CD14-positive monocyte (primary cell): ENCODE measurements around the gene CTBP2. TPM values are rescaled to one million over a fixed set of nuclear protein-coding genes. Genes with fewer than 3 reads are reported as not detected.
A peak's percentile ranks its signal among the peaks of the same experiment; 100 is the strongest.

Experiments used
- DNase-seq, 3 donors: peaks; one replicate each; pipeline ENCODE4 v3.0.0-alpha.2; 2011 to 2022
- H2AFZ ChIP-seq: 2 replicates; pipeline ENCODE4 v1.6.0; 2012; ENCODE audit warnings: mild to moderate bottlenecking, low read depth, low read length, inconsistent platforms; ENCODE audit not compliant: insufficient read depth, poor library complexity, severe bottlenecking
- H3K27ac ChIP-seq, 2 donors: 1 replicate in 1 of 2; 2 replicates in 1 of 2; pipeline ENCODE4 v1.5.1; 2012 to 2013; ENCODE audit warnings: low read length in 2 of 2, control low read depth in 1 of 2, inconsistent platforms in 1 of 2, low read depth in 1 of 2, mild to moderate bottlenecking in 1 of 2
- H3K27me3 ChIP-seq, 2 donors: one replicate each; pipeline versions ENCODE4 v1.6.0 to v1.6.1; 2011 to 2013; ENCODE audit warnings: low read length in 2 of 2; ENCODE audit not compliant: control insufficient read depth in 2 of 2, insufficient read depth in 2 of 2
- H3K36me3 ChIP-seq, 2 donors: replicated peaks in 1 of 2; 1 replicate in 1 of 2; 2 replicates in 1 of 2; pipeline versions ENCODE4 v1.5.1 to v1.6.1; 2012 to 2013; ENCODE audit warnings: low read length in 2 of 2, control low read depth in 1 of 2, inconsistent platforms in 1 of 2, mild to moderate bottlenecking in 1 of 2; ENCODE audit not compliant: insufficient read depth in 2 of 2, control insufficient read depth in 1 of 2
- H3K4me1 ChIP-seq, 2 donors: 1 replicate in 1 of 2; 2 replicates in 1 of 2; pipeline versions ENCODE4 v1.5.1 to v1.6.1; 2012 to 2013; ENCODE audit warnings: low read length in 2 of 2, control low read depth in 1 of 2, inconsistent platforms in 1 of 2, mild to moderate bottlenecking in 1 of 2, moderate library complexity in 1 of 2; ENCODE audit not compliant: insufficient read depth in 2 of 2, control insufficient read depth in 1 of 2
- H3K4me2 ChIP-seq: replicated peaks from 2 replicates; pipeline ENCODE3; 2012; ENCODE audit warnings: low read length, moderate library complexity, mild to moderate bottlenecking; ENCODE audit not compliant: poor library complexity, severe bottlenecking; ENCODE audit errors: extremely low read depth
- H3K4me3 ChIP-seq, 3 experiments: fragments of 200-600 bp in 1 of 3; sonication (generic) in 1 of 3; replicated peaks in 1 of 3; 1 replicate in 2 of 3; 2 replicates in 1 of 3; pipeline ENCODE4 v1.5.1; 2011 to 2013; ENCODE audit warnings: low read length in 3 of 3, mild to moderate bottlenecking in 3 of 3, control low read depth in 2 of 3, low read depth in 2 of 3, inconsistent platforms in 1 of 3, moderate library complexity in 1 of 3
- H3K79me2 ChIP-seq: 2 replicates; pipeline ENCODE4 v1.6.0; 2012; ENCODE audit warnings: mild to moderate bottlenecking, control low read depth, inconsistent platforms, low read length, moderate library complexity; ENCODE audit not compliant: insufficient read depth
- H3K9ac ChIP-seq: 2 replicates; pipeline ENCODE4 v1.6.0; 2017; ENCODE audit warnings: low read length, mild to moderate bottlenecking; ENCODE audit not compliant: insufficient read depth, poor library complexity, severe bottlenecking
- H3K9me3 ChIP-seq, 2 donors: replicated peaks in 1 of 2; 1 replicate in 1 of 2; 2 replicates in 1 of 2; pipeline versions ENCODE4 v1.5.1 to v1.6.1; 2012 to 2013; ENCODE audit warnings: low read length in 2 of 2, control low read depth in 1 of 2; ENCODE audit not compliant: control insufficient read depth in 1 of 2, insufficient read depth in 1 of 2
- H4K20me1 ChIP-seq: 2 replicates; pipeline ENCODE4 v1.6.0; 2012; ENCODE audit warnings: mild to moderate bottlenecking, low read length, control low read depth, moderate library complexity; ENCODE audit not compliant: insufficient read depth
- H3K27ac Mint-ChIP-seq, 7 donors: one replicate each; pipeline ENCODE4 v1.8.0; 2020; ENCODE audit warnings: mild to moderate bottlenecking in 7 of 7, mixed read lengths in 7 of 7, moderate library complexity in 6 of 7, inconsistent platforms in 2 of 7
- H3K27me3 Mint-ChIP-seq, 3 donors: one replicate each; pipeline ENCODE4 v1.8.0; 2021 to 2022; ENCODE audit warnings: low read depth in 3 of 3, mild to moderate bottlenecking in 3 of 3, mixed read lengths in 3 of 3, moderate library complexity in 3 of 3, inconsistent platforms in 1 of 3
- H3K36me3 Mint-ChIP-seq, 2 donors: one replicate each; pipeline ENCODE4 v1.8.0; 2020; ENCODE audit warnings: mixed read lengths in 2 of 2, inconsistent platforms in 1 of 2, mild to moderate bottlenecking in 1 of 2
- H3K4me1 Mint-ChIP-seq: one replicate; pipeline ENCODE4 v1.8.0; 2020; ENCODE audit warnings: mild to moderate bottlenecking, mixed read lengths
- H3K4me3 Mint-ChIP-seq, 2 donors: one replicate each; pipeline ENCODE4 v1.8.0; 2020; ENCODE audit warnings: mild to moderate bottlenecking in 2 of 2, mixed read lengths in 2 of 2, moderate library complexity in 1 of 2
- H3K9me3 Mint-ChIP-seq, 7 donors: one replicate each; pipeline ENCODE4 v1.8.0; 2020 to 2022; ENCODE audit warnings: mixed read lengths in 7 of 7, mild to moderate bottlenecking in 6 of 7, moderate library complexity in 6 of 7, inconsistent platforms in 2 of 7
- WGBS: methylation state at CpG from one replicate; pipeline ENCODE4 v1.1.5; 2013; ENCODE audit warnings: missing lambda C conversion rate; ENCODE audit not compliant: insufficient coverage; 5-methylcytosine and 5-hydroxymethylcytosine counted together
- intact Hi-C, 2 donors: fragments of 100-400 bp; cut with micrococcal nuclease; formaldehyde crosslinking; loops; one replicate each; pipeline versions ENCODE4 v1.15.0 to v1.15.1; 2023
- polyA plus RNA-seq, 3 donors: library from polyadenylated mRNA; depleted of rRNA in 1 of 3; unstranded in 2 of 3; stranded (reverse) in 1 of 3; fragments of 300-500 nt in 2 of 3; fragments of >200 nt in 1 of 3; fragmentation: Illumina TruSeq in 2 of 3; gene quantifications; 1 replicate in 2 of 3; 2 replicates in 1 of 3; pipeline ENCODE4 v1.2.3, GENCODE V29; 2012 to 2021
- TF ChIP-seq, protein P1 (sequence below): fragments of 200-600 bp; IDR thresholded peaks from one replicate; pipeline ENCODE4 v1.8.0; 2022; ENCODE audit warnings: antibody characterized with exemption, mild to moderate bottlenecking

Gene CTBP2
- polyA plus RNA-seq, 3 donors: 40.9 to 87.1 (median 41.1) TPM

DNA sequence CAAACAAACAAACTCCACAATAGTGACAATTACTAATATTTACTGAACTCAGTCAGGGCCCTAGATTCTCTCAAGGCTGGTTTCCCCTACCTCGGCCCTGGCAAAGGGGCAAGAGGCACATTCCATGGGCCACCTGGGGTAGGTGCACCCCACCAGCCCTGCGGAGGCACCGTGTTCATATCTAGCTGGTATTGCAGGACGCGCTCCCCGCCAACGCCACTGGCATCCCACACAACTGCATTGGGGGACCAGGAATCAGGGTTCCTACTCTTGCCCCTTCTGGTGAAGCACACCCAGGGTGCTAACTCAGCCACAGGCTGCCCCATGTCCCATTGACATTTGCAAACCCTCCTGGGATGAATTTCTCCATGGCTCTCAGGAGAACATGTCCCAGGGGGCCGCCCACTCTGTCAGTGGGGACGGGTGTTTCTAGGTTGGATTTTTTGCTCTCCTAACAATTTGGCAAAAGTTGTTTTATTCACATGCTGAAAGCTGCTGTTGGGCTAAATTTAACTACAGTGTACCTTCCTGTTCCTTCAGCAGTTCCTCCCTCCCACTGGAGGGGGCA lies 141.7 kb downstream of the CTBP2 start:
- Histone ChIP-seq H3K79me2 (peaks cover 98% of the 10 kb centered on the region), H4K20me1 (peaks cover 100% of the 10 kb centered on the region)
- H3K4me1 Mint-ChIP-seq: peaks cover 29% of the 10 kb centered on the region

DNA sequence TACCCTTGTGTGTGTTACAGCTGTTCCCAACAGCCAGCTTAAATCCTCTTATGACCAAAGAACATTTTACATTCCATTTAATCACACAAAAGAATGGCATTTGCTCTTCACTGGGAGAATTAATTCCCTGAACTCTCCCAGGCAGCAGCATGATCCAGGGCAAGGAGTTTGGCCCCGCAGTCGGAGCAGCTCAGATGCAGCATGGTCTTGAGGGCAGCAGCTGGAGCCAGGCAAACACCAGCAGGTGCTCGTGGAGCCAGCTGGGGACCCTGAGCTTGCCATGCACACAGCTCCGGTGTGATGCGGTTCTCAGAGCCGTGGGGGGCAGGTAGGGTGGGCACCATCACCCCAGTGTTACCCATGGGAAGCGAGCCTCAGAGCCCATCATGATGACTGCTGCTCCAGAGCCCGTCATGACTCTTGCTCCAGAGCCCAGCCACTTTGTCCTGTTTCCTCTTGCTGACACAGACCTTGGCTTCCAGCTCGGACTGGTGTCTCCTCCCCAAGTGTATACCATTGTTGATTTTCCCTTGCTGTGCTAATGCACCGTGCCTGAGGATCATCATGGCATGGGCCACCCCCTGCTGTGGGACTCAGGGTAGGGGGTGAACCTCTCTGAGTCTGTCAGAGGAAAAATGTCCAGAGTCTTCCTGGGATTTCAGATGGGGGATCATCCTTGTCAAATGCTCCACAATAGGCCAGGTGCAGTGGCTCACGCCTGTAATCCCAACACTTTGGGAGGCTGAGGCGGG lies 142.6 kb downstream of the CTBP2 start:
- Histone ChIP-seq H3K4me3 (no peak overlapping the region), H3K27ac (no peak overlapping the region), H3K4me1 (peaks cover 0 to 5% of the 10 kb centered on the region in 2 donors), H3K36me3 (peaks cover 43 to 84% of the 10 kb centered on the region in 2 donors), H3K9me3 (no peaks in the 10 kb centered on the region), H3K4me2 (no peak overlapping the region), H4K20me1 (peaks cover 100% of the 10 kb centered on the region), H3K9ac (no peak overlapping the region), H2AFZ (no peak overlapping the region), H3K27me3 (no peaks in the 10 kb centered on the region), H3K79me2 (peaks cover 98% of the 10 kb centered on the region)
- peaks cover 0 to 2% (median 0%) of the 10 kb centered on the region in 7 donors for H3K9me3 Mint-ChIP-seq
- TF ChIP-seq, protein P1, sequence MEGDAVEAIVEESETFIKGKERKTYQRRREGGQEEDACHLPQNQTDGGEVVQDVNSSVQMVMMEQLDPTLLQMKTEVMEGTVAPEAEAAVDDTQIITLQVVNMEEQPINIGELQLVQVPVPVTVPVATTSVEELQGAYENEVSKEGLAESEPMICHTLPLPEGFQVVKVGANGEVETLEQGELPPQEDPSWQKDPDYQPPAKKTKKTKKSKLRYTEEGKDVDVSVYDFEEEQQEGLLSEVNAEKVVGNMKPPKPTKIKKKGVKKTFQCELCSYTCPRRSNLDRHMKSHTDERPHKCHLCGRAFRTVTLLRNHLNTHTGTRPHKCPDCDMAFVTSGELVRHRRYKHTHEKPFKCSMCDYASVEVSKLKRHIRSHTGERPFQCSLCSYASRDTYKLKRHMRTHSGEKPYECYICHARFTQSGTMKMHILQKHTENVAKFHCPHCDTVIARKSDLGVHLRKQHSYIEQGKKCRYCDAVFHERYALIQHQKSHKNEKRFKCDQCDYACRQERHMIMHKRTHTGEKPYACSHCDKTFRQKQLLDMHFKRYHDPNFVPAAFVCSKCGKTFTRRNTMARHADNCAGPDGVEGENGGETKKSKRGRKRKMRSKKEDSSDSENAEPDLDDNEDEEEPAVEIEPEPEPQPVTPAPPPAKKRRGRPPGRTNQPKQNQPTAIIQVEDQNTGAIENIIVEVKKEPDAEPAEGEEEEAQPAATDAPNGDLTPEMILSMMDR: no peak
- DNase-seq: no peak
- peaks cover 29 to 75% of the 10 kb centered on the region in 2 donors for H3K36me3 Mint-ChIP-seq
- H3K4me1 Mint-ChIP-seq: peaks cover 27% of the 10 kb centered on the region
- H3K4me3 Mint-ChIP-seq: no peak overlapping the region
- peak overlapping the region in 2 of 7 donors; percentile 11 to 41 for H3K27ac Mint-ChIP-seq
- H3K27me3 Mint-ChIP-seq: no peaks in the 10 kb centered on the region
- WGBS: 97% methylated on average over 10 of the region's 12 CpGs
- intact Hi-C loops: no loop called here

More for the DNA sequence above, 141.7 kb downstream of the CTBP2 start:
- Histone ChIP-seq H3K36me3 (peaks cover 42 to 84% of the 10 kb centered on the region in 2 donors), H3K9me3 (no peaks in the 10 kb centered on the region), H3K27ac (peak overlapping the region in 1 of 2 donors; percentile 15), H3K4me1 (peaks cover 0 to 5% of the 10 kb centered on the region in 2 donors), H2AFZ (no peak overlapping the region), H3K9ac (no peak overlapping the region), H3K4me3 (no peak overlapping the region), H3K4me2 (no peak overlapping the region), H3K27me3 (no peaks in the 10 kb centered on the region)
- TF ChIP-seq, protein P1: no peak
- Mint-ChIP-seq H3K36me3 (peaks cover 34 to 76% of the 10 kb centered on the region in 2 donors), H3K9me3 (peaks cover 0 to 2% (median 0%) of the 10 kb centered on the region in 7 donors), H3K4me3 (no peak overlapping the region), H3K27me3 (no peaks in the 10 kb centered on the region), H3K27ac (peak overlapping the region in 1 of 7 donors; percentile 81)
- no peak for DNase-seq
- intact Hi-C loops: no loop called here
- WGBS: 93% methylated on average over 7 of the region's 9 CpGs
